Activated CD8-positive, alpha-beta memory T cell treated with anti-CD3 and anti-CD28 coated beads, Interleukin-2, amount 50 U/mL, for 24 hours (primary cell): ENCODE results near the gene AMIGO2.

Experiments used
- DNase-seq: peaks from one replicate; pipeline ENCODE4 v3.0.0-alpha.2; 2020; ENCODE audit errors: extremely low read depth

AMIGO2 gene

DNA sequence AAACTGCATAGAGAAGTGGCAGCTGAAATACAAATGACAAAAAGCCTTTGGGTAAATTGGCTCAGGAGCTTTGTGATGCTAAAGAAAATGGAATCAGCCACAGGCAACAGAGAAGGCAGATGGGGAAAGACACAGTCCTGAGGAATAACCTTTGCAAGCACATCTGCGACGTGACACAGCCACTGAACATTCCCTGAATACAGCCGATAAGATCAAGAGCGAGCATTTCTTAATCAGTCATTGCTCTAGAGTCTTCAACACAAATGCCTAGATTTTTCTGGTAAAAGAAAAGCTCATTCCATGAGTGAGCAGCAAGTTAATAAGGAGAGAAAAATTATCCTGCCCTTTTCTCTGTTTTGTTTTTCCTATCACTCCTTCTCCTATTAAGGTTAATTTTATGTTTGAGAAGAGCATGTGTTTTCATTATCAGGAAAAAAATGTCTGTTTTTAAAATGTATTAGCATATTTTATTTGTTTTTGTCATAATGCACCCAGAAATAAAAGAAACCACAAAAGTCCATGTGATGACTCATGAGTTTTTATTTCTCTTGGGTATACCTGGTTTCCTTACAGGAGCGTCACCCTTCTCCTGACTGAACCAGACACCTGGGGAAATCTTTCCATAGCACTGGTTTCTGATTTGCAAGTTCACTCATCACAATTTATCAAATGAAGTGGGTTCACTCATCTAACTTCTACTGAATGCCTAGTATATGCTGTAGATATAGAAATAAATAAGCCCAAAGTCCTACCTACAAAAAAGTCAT lies 45.8 kb downstream of the AMIGO2 start:
- DNase-seq: no peak

GRCh38 chr12:47033081-47033480 lies 46.7 kb downstream of the AMIGO2 start:
- DNase-seq: no peak

DNA sequence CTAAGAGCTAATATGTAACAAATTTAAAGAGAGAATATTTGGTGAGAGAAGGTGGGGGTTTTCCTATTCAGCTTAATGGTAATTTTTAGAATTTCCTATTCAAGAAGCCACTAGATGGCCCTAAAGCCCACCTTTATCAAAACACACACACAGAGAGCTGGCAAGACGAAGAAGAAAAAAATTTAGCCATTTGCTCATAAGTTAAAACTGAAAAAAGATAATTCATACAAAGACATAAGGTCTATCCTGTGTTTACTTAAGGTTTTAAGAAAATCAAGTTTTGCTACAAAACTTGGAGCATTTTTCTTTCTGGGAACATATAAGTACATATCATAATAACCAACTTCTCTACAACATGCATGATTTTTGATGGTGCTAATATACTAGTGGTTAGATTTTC lies 47.1 kb downstream of the AMIGO2 start:
- no peak for DNase-seq

- no peak for DNase-seq
Observed at GRCh38 chr12:47029903-47030302, 49.9 kb downstream of the AMIGO2 start.

GRCh38 chr12:47028981-47029708 lies 50.6 kb downstream of the AMIGO2 start:
- DNase-seq: no peak

GRCh38 chr12:47028186-47028585 lies 51.6 kb downstream of the AMIGO2 start:
- no peak for DNase-seq
